ENCODE measurements around the gene HTR3E.
"Not testable (repeated sequence)": the region's sequence is repeated elsewhere in the genome, so short reads cannot be mapped to it uniquely, and the experiment has no call there.

Gene HTR3E

GRCh38 chr3:184145751-184146270 lies 48.9 kb downstream of the HTR3E start:
- DNase-seq (ENCODE audit: extremely low read depth, low read depth): no peak
- TF ChIP-seq, protein P1, sequence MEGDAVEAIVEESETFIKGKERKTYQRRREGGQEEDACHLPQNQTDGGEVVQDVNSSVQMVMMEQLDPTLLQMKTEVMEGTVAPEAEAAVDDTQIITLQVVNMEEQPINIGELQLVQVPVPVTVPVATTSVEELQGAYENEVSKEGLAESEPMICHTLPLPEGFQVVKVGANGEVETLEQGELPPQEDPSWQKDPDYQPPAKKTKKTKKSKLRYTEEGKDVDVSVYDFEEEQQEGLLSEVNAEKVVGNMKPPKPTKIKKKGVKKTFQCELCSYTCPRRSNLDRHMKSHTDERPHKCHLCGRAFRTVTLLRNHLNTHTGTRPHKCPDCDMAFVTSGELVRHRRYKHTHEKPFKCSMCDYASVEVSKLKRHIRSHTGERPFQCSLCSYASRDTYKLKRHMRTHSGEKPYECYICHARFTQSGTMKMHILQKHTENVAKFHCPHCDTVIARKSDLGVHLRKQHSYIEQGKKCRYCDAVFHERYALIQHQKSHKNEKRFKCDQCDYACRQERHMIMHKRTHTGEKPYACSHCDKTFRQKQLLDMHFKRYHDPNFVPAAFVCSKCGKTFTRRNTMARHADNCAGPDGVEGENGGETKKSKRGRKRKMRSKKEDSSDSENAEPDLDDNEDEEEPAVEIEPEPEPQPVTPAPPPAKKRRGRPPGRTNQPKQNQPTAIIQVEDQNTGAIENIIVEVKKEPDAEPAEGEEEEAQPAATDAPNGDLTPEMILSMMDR (IDR thresholded peaks at IDR 0.05; ENCODE audit: low read depth, low read length): no peak

GRCh38 chr3:184148076-184148475 lies 51.2 kb downstream of the HTR3E start:
- DNase-seq (ENCODE audit: extremely low read depth, low read depth): no peak
- TF ChIP-seq, protein P1 (IDR thresholded peaks at IDR 0.05; ENCODE audit: low read depth, low read length): no peak

DNA sequence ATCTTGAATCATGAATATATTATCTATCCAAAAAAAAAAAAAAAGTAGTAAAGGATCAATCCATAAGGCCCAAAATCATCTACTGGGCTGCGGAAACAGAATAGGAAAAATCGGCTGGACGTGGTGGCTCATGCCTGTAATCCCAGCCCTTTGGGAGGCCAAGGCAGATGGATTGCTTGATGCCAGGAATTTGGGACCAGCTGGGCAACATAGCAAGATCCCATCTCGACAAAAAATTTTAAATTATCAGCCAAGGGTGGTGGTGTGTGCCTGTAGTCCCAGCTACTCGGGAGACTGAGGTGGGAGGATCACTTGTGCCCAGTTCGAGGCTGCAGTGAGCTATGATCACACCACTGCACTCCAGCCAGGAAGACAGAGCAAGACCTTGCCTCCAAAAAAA lies 52.3 kb downstream of the HTR3E start:
- DNase-seq (ENCODE audit: extremely low read depth, low read depth): no peak
- TF ChIP-seq, protein P1 (IDR thresholded peaks at IDR 0.05; ENCODE audit: low read depth, low read length): no peak

DNA sequence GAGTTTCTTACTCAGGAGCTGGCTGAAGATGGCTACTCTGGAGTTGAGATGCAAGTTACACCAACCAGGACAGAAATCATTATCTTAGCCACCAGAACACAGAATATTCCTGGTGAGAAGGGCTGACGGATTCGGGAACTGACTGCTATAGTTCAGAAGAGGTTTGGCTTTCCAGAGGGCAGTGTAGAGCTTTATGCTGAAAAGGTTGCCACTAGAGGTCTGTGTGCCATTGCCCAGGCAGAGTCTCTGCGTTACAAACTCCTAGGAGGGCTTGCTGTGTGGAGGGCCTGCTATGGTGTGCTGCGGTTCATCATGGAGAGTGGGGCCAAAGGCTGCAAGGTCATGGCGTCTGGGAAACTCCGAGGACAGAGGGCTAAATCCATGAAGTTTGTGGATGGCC lies 52.9 kb downstream of the HTR3E start:
- TF ChIP-seq, protein P1 (IDR thresholded peaks at IDR 0.05; ENCODE audit: low read depth, low read length): peak; percentile 29
- DNase-seq (ENCODE audit: extremely low read depth, low read depth): not testable (repeated sequence)

DNA sequence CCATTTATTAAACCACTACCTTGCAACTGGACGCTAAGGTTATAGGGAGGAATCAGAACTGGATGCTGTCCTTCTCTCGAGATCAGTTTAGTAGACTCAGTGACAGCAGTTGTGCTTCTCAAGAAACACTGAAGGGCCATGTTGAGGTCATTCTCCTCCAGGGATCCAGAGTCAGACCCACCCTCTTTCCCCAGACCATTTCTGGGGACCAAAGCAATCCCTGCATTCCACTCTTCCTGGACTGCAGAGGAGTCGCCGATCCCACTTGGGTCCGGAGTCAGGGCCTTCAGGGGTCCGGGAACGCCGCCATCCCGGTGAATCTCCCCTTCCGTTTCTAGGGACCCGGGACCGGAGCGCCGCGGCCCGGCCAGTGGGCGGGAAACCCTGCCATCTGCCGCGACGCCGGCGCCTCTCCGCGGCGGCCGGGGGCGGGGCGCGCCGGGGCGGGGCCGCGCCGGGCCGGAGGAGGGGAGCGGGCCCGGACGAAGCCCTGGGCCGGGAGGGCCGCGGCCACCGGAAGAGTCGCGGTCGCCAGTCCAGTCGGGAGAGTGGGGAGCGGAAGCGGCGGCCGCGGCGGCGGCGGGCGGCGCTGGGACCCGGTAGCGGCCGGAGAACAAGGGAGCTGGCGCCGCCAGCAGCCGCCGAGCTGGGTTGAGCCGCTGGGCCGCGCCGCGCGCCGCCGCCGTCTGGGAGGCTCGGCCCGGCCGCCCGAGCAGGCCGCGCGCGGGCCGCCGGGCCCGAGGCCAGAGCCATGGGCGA lies 58.2 kb downstream of the HTR3E start, which contains the start of gene DVL3:
Gene DVL3, plus strand, starts transcription at position 493 of the 759 bp plus-strand sequence. Its CDS starts 259 bp downstream, at position 752.
- TF ChIP-seq, protein P1 (IDR thresholded peaks at IDR 0.05; ENCODE audit: low read depth, low read length): no peak
- no peak for DNase-seq (ENCODE audit: extremely low read depth, low read depth)

GRCh38 chr3:184155644-184156521 lies 59.0 kb downstream of the HTR3E start:
- DNase-seq (ENCODE audit: extremely low read depth, low read depth): no peak
- TF ChIP-seq, protein P1 (IDR thresholded peaks at IDR 0.05; ENCODE audit: low read depth, low read length): no peak
